ENCODE measurements around the gene DNAH14. TPM values are rescaled to one million over a fixed set of nuclear protein-coding genes. Genes with fewer than 3 reads are reported as not detected.
A peak's percentile ranks its signal among the peaks of the same experiment; 100 is the strongest.

The DNAH14 gene
- total and polyA plus RNA-seq, 9 of the 15 experiments (the other 6 are each of a cell fraction or from before 2014, with no cell fraction given) = 58.4 to 142 (median 98.4) TPM

GRCh38 chr1:224929335-224930237 is at the start of gene DNAH14 (continued):
- TF ChIP-seq ZNF444 (CRISPR knock-in tag; IDR thresholded peaks at IDR 0.05) (no peak), NRF1 (conservative IDR thresholded peaks at IDR 0.05 in 1 of 2, IDR thresholded peaks at IDR 0.05 in 1 of 2) (peak; percentile 93 to 95), FOXK1 (CRISPR knock-in tag; IDR thresholded peaks at IDR 0.05; ENCODE audit: borderline replicate concordance) (peak; percentile 86; the same call in 1 of the 2 replicates), ESRRA (IDR thresholded peaks at IDR 0.05; ENCODE audit: borderline replicate concordance, low read depth) (peak; percentile 79; the same call in 1 of the 2 replicates), TARDBP (IDR thresholded peaks at IDR 0.05) (0 out of 2 replicates have a peak, but pooled peaks have one; percentile 17), HDGF (IDR thresholded peaks at IDR 0.05) (no peak), AFF4 (CRISPR knock-in tag; IDR thresholded peaks at IDR 0.05) (peak; percentile 83; the same call in 1 of the 2 replicates), NFE2 (IDR thresholded peaks at IDR 0.05; ENCODE audit: low read depth) (0 out of 2 replicates have a peak, but pooled peaks have one; percentile 29), NELFE (IDR thresholded peaks at IDR 0.05; ENCODE audit: insufficient read depth, insufficient read length) (no peak), ZNF311 (CRISPR knock-in tag; IDR thresholded peaks at IDR 0.05) (0 out of 2 replicates have a peak, but pooled peaks have one; percentile 48), DNMT1 (IDR thresholded peaks at IDR 0.05) (no peak), TEAD1 (CRISPR knock-in tag; IDR thresholded peaks at IDR 0.05) (peak in 1 of 2 experiments; percentile 95; a peak in 2 of 4 replicates), RERE (CRISPR knock-in tag; IDR thresholded peaks at IDR 0.05; ENCODE audit: borderline replicate concordance) (peak; percentile 32; the same call in 1 of the 2 replicates), POLR3A (IDR thresholded peaks at IDR 0.05; ENCODE audit: borderline replicate concordance, extremely low read depth, insufficient read depth, insufficient read length) (no peak), HEY1 (CRISPR knock-in tag; IDR thresholded peaks at IDR 0.05; ENCODE audit: borderline replicate concordance) (no peak), CHD2 (IDR thresholded peaks at IDR 0.05; ENCODE audit: low read depth, low read length) (peak; percentile 52; the same call in 1 of the 2 replicates), CEBPB (tag; IDR thresholded peaks at IDR 0.05) (0 out of 2 replicates have a peak, but pooled peaks have one; percentile 22), ZNF212 (CRISPR knock-in tag; IDR thresholded peaks at IDR 0.05) (no peak)

Data from K562 (cell line).